Astrocyte of the cerebellum (primary cell): Measurements from ENCODE around the gene CNOT6.
"Not testable (repeated sequence)": the region's sequence is repeated elsewhere in the genome, so short reads cannot be mapped to it uniquely, and the experiment has no call there.

Experiments
- DNase-seq: peaks from one replicate; pipeline ENCODE4 v3.0.0-alpha.2; 2011; ENCODE audit warnings: low read depth
- H3K4me3 ChIP-seq: 2 replicates; pipeline ENCODE4 v1.5.1; 2011; ENCODE audit warnings: mild to moderate bottlenecking, low read depth, low read length, moderate library complexity
- in situ Hi-C: cut with HindIII; loops from 2 replicates; pipeline ENCODE4 v1.10.0; 2017; ENCODE audit warnings: low sequenced_read_pairs
- TF ChIP-seq, protein P1 (sequence below): IDR thresholded peaks from 2 replicates; pipeline ENCODE4 v1.5.1; 2012; ENCODE audit warnings: low read length, low read depth, moderate library complexity, mild to moderate bottlenecking; ENCODE audit errors: missing control alignments

CNOT6 gene

DNA sequence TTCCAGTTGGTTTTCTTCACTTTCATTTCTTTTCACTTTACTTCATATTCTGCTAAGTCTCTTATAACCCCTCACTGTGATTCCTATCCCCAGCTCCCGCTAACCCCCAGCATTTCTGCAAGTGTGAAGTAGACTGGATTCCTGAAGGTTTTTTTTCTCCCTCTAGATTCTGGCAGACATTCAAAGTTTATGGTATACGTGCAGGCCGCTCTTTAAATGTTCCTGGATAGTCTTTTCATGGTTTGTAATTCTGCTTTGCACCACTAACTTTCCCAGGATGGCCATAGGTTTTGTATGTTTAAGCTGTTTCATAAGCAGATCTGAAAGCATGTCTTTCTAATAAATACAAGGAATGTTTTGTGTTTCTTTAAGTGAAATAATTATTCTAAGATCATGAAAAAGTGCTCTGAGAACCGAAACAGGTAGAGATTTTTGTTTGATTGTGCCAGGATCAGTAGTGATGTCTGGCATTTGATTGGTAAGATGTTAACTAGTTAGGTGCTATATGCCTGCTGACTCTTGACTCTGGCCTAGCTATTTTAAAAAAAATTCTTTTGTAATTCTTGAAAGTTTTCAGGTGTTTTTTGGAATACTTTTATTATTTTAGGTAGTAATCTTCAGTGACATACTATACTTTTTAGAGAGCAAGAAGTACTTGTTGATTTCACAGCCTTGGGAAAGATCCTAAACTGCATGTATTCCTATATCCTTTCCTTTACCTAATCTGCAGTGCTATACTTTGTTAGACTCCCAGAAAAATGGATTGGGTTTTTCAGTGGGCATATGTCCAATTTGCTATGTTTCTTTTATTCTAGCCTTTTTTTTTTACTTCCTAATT, 29.7 kb downstream of the CNOT6 start:
- in situ Hi-C loops, result no loop called here
- TF ChIP-seq, protein P1, sequence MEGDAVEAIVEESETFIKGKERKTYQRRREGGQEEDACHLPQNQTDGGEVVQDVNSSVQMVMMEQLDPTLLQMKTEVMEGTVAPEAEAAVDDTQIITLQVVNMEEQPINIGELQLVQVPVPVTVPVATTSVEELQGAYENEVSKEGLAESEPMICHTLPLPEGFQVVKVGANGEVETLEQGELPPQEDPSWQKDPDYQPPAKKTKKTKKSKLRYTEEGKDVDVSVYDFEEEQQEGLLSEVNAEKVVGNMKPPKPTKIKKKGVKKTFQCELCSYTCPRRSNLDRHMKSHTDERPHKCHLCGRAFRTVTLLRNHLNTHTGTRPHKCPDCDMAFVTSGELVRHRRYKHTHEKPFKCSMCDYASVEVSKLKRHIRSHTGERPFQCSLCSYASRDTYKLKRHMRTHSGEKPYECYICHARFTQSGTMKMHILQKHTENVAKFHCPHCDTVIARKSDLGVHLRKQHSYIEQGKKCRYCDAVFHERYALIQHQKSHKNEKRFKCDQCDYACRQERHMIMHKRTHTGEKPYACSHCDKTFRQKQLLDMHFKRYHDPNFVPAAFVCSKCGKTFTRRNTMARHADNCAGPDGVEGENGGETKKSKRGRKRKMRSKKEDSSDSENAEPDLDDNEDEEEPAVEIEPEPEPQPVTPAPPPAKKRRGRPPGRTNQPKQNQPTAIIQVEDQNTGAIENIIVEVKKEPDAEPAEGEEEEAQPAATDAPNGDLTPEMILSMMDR, result no peak
- H3K4me3 ChIP-seq, result no peak overlapping the region
- no peak for DNase-seq

DNA sequence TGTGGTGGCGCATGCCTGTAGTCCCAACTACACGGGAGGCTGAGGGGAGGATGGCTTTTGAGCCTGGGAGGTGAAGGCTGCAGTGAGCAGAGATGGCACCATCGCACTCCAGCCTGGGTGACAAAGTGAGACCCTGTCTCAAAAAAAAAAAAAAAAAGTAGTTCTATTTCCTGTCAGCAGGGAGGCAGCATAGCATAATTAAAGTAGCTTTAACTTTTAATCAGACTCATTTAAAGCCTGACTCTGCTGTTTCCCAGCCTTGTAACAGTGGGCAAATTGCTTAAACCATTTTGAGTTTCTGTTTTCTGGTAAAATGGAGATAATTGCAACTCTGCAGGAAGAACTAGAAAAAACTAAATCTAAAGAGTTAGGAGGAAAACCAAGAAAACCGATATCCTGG, 31.2 kb downstream of the CNOT6 start:
- DNase-seq, result no peak
- no peak overlapping the region for H3K4me3 ChIP-seq
- in situ Hi-C loops, result no loop called here
- TF ChIP-seq, protein P1, result no peak

DNA sequence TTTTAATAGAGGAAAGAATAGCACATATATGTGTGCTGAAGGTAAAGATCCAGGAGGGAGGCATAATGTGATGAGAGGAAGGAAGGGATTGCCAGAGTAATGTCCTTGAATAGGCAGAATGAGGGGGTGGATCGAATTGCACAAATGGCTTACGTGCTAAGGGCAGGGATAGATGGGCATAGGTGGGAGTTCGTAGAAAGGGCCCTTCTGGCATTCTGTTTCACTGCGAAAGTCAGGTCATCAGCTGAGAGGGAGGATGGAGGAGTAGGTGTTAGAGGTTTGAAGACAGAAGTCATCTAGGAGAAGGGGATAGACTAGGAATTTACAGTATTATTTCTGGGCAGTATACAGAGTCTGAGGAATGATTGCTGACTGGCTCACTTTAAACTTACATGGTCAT, 32.1 kb downstream of the CNOT6 start:
- TF ChIP-seq, protein P1, result no peak
- no peak for DNase-seq
- in situ Hi-C loops, result no loop called here
- H3K4me3 ChIP-seq, result no peak overlapping the region

DNA sequence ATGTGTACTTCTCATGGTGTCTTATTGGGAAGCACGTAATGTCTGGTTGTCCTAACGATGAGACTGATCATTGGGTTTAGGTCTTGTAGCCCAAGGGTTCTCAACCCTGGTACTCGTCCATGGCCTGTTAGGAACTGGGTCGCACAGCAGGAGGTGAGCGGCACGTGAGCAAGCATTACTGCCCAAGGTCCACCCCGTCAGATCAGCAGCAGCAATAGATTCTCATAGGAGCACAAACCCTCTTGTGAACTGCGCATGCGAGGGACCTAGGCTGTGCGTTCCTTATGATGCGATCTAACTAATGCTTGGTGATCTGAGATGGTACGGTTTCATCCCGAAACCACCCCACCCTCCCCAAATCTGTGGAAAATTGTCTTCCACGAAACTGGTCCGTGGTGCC, 33.5 kb downstream of the CNOT6 start:
- no peak for DNase-seq
- H3K4me3 ChIP-seq, result no peak overlapping the region
- in situ Hi-C loops, result no loop called here
- TF ChIP-seq, protein P1, result no peak

DNA sequence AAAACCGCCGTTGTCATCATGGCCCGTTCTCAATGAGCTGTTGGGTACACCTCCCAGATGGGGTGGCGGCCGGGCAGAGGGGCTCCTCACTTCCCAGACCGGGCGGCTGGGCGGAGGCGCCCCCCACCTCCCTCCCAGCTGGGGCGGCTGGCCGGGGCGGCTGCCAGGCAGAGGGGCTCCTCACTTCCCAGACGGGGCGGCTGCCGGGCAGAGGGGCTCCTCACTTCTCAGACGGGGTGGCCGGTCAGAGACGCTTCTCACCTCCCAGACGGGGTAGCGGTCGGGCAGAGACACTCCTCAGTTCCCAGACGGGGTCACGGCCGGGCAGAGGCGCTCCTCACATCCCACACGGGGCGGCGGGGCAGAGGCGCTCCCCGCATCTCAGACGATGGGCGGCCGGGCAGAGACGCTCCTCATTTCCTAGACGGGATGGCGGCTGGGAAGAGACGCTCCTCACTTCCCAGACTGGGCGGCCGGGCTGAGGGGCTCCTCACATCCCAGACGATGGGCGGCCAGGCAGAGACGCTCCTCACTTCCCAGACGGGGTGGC, 36.9 kb downstream of the CNOT6 start:
- DNase-seq, H3K4me3 ChIP-seq, in situ Hi-C loops: not testable (repeated sequence)

DNA sequence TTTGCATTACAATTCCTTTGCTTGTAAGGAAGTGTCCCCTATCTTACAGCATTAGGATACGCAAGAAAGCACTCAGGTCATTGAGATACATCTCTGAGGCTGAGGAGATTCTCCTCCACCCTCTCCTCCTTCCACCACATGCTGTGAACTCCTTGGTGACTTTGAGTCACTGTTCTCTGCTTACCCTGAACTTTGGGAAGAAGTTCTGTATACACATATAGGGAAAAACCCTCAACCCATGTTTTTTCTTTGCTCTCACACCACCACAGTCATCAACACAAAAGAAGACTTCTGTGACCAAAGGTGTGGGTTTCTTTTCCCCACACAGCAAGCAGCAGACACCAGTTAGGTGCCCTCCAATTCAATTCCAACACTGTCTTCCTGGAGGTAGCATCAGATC, 38.1 kb downstream of the CNOT6 start:
- TF ChIP-seq, protein P1, result no peak
- DNase-seq, result no peak
- in situ Hi-C loops, result no loop called here
- H3K4me3 ChIP-seq, result no peak overlapping the region

DNA sequence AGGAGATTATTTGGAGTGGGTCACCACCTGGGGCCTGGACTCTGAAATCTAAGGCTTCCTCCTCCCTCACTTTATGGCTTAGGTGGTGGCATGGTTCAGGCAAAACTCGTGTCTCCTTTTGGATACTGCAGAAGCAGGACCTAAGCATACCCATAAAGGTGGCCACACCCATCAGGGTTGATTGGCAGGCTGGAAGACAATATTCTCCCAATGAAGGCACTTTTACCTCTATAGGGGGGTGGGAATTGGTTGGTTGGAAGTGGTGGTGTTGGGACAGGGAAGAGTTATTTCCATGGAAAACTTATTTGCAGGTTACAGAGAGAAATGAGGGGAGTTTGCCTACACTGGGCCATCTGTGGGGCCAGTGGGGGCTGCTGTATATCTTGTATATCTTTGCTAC, 39.7 kb downstream of the CNOT6 start:
- TF ChIP-seq, protein P1, result no peak
- no peak overlapping the region for H3K4me3 ChIP-seq
- DNase-seq, result no peak
- in situ Hi-C loops, result no loop called here
